HG02610 (cell line): Measurements from ENCODE around the gene DOK6.

Experiments
- ATAC-seq: cut with Tn5 transposase; IDR thresholded peaks from one replicate; pipeline ENCODE4 v1.9.1; 2021; ENCODE audit warnings: mild to moderate bottlenecking, moderate library complexity; ENCODE audit not compliant: unreplicated experiment

The DOK6 gene

GRCh38 chr18:69890558-69890957 is 489.9 kb downstream of the DOK6 start:
- no peak for ATAC-seq

- no peak for ATAC-seq
Measured at GRCh38 chr18:69894467-69894866, 493.8 kb downstream of the DOK6 start.

DNA sequence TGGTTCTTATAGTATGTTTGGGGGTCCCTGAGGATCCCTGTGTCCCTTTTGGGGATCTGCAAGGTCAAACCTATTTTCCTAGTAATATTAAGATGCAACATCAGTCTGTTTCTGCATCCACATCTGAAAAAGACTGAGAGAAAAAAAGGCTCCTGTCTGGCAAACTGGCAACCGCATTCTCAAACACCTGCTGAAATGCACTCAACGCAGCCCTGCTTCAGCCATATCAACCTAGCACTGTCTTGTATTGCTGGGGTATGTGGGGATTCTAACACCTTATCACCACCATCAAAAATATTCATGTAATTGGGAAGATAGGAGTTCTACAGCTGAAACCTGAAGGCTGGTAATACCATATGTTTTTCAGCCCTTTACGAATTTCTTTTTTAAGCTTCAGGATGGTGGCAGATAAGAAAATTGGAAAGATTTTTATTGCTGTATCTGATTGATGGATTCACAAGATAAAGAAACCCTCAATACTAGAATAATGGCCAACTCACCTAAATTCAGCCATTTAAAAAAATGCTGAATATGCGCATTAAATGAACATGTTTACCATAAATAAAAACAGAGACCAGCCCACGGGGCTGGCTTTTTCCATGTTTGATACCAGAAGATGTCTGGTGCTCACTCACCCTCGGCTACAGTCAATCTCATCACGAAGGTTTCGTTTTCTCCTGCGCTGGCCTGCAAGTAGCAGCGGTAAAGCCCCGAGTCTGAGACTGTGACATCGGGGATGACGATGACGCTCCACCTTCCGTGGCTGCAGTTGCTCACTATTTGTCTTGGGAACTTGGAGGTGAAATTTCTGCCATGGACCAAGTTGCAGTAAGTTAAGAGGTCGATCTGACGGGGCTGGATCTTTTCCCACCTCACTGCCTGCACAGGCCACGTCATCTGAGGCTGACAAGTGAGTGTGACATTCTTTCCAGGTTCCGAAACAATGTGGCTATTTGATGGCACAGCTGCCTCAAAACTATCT is 494.7 kb downstream of the DOK6 start:
- no peak for ATAC-seq

- peak; percentile 58 for ATAC-seq
Measured at GRCh38 chr18:69897397-69898108, 496.9 kb downstream of the DOK6 start.

DNA sequence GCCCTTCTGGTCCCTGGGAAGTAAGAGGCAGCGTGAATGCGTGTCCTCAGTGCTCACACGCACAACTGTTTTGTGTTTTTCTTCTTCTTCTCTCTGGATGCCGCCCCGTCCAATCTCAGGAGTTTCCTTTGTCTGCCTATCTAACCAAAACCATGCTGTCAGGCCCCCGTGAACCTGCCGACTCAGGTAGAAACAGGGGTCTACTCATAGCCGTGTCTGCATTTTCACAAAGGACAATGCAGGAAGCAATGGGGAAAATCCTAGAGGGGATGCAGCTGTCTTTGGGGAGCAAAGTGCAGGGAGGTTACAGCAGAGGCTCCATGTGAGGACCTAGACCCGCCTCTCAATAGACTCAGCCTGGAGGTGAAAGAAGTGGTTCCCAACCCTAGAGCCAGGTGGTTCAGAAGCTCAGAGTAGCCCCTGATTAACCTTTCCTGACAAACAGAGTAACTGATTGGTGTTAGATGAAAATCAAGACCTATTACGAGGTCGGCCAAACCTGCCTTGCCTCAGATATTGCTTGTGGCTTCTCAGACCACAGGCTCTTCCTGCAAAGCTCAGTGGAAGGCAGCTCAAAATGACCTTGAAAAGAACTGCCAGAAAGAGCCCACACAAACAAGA is 497.7 kb downstream of the DOK6 start:
- ATAC-seq = peak; percentile 17
